ENCODE data around the gene SSTR4.
"Not testable (repeated sequence)": the region's sequence is repeated elsewhere in the genome, so short reads cannot be mapped to it uniquely, and the experiment has no call there.

Gene SSTR4

DNA sequence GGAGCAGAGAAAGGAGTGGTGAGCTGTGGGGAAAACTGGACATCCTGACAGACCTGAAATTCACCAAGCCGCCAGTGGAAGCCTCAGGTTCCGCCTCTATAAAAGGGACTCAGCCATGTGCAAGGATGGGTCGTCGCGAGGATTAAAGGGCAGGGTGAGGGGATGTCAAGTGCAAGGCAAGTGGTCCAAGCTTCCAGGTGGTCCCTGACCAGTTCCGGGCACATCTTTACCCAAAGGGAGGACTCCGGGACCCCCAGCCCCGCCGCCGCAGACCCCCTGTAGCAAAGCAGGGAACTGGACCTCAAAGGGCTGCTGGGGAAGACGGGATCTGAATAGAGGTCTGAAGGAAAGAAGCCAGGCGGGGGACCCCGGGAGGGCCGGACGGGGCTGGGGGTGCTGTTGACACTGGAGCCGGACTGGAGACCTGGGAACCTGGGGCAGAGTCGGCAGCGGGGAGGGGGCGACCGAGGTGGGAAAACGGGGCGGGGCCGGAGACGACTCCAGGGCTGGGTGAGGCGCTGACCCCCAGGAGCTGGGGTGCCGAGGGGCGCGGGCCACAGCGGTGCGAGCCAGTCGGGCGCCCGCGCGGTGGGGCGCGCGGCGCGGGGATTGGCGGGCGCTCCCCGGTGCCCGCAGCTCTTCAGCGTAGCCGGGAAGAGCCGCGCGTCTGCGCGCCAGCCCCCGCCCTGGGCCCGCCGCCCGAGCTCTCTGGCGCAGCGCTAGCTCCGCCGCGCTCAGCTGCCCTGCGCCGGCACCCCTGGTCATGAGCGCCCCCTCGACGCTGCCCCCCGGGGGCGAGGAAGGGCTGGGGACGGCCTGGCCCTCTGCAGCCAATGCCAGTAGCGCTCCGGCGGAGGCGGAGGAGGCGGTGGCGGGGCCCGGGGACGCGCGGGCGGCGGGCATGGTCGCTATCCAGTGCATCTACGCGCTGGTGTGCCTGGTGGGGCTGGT lies at the start of gene SSTR4:
SSTR4 (plus strand) TSS at position 592 of the 951 bp plus-strand sequence; CDS start at position 764, 172 bp downstream.
- no peak within 1 kb of the TSS for H3K27ac ChIP-seq

GRCh38 chr20:22986601-22987000 lies 48.5 kb upstream of the SSTR4 start:
- no peak for TF ChIP-seq CTCF (conservative IDR thresholded peaks at IDR 0.05)
- H3K27ac ChIP-seq: no peak overlapping the region

More for the DNA sequence above, at the start of gene SSTR4:
- no peak for TF ChIP-seq CTCF (conservative IDR thresholded peaks at IDR 0.05)

DNA sequence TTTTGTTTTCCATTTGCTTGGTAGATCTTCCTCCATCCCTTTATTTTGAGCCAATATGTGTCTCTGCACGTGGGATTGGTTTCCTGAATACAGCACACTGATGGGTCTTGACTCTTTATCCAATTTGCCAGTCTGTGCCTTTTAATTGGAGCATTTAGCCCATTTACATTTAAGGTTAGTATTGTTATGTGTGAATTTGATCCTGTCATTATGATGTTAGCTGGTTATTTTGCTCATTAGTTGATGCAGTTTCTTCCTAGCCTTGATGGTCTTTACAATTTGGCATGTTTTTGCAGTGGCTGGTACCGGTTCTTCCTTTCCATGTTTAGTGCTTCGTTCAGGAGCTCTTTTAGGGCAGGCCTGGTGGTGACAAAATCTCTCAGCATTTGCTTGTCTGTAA lies 43.7 kb upstream of the SSTR4 start:
- not testable (repeated sequence) for H3K27ac ChIP-seq

DNA sequence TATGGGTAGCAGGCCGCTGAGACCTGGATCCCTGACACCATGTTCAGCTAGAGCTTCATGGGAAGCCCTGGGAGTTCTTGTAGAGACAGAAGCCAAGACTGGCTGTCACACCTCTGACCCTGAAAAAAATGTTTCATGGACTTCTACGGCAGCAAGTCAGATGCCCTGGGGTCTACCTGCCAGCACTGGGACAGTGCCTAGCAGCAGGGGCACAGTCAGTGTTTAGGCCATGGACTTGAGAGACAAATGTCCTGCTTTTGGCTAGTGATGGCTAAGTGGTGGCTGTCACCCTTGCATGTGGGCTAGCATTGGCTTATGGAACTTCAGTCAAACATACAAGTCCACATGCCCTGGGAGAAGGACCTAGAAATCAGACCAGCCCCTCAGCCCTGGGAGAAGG lies 41.3 kb upstream of the SSTR4 start:
- H3K27ac ChIP-seq: no peak overlapping the region
- no peak for TF ChIP-seq CTCF (conservative IDR thresholded peaks at IDR 0.05)

DNA sequence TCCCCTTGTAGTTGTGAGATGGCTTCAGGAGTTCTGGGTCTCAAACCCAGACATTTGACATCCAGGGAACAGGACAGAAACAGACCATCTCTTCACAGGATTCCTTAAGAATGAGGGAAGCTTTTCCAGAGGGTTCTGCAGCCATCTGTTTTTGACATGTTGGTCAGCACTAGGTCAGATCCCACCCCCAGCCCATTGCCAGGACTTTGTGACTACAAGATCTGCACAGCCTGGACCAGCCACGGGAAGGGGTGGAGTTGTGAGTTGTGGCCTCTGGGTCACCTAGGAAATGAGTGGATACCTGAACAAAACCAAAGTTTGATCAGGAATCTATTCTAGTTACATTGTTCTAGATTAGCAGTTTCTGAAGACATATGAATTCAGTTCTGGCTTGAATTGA lies 39.2 kb upstream of the SSTR4 start:
- TF ChIP-seq CTCF (conservative IDR thresholded peaks at IDR 0.05): no peak
- H3K27ac ChIP-seq: no peak overlapping the region

- no peak overlapping the region for H3K27ac ChIP-seq
- TF ChIP-seq CTCF (conservative IDR thresholded peaks at IDR 0.05): no peak
Observed at GRCh38 chr20:22998476-22998875, 36.6 kb upstream of the SSTR4 start.

GRCh38 chr20:22999756-23000155 lies 35.4 kb upstream of the SSTR4 start:
- H3K27ac ChIP-seq: peak overlapping the region; percentile 58
- no peak for TF ChIP-seq CTCF (conservative IDR thresholded peaks at IDR 0.05)

Data from VCaP (cell line).